NCI-H146 treated with DMSO at 0.1 percent for 48 hours (cell line): ENCODE measurements around the gene CNGA2.

ENCODE experiments used
- DNase-seq: peaks from one replicate; lab custom pipeline; 2025; ENCODE audit not compliant: unreplicated experiment; lab: John Stamatoyannopoulos, UW

CNGA2 gene

DNA sequence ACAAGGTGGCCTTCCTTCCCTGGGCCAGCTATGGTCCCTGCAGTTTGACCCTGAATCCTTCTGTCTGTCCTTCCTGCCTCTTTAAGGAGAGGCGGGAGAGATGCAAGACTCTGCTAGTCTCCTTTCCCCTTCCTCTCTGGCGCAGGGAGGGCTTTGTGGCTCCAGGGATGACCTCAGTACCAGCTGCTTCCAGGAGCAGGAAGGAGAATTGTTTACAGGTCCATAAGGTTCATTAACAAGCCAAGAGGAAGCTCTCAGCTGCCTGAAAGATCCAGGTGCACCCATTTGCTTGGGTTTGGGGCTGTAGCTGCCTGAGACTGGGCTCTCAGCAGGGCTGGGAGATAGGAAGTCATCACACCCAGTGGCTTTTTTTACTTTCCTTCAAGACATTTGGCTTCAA lies 22.8 kb upstream of the CNGA2 start:
- no peak for DNase-seq

DNA sequence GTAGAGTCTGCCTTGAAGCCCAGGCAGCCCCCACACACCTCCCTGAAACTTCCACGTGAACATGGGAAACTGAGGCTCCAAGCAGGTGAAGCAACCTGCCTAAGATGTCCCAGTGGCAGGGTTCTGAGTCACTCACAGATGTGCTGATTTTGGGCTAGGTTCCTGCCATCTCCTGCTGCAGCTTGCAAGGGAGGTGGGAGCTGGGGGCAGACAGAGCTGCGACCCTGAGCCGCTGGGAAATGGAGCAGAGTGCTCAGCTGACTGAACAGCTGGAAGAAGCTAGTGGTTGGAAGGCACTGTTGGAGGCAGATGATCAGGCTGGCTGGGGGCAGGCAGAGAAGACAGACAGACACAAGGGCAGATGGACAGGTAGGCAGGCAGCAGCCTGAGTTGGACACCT lies 22.3 kb upstream of the CNGA2 start:
- no peak for DNase-seq

DNA sequence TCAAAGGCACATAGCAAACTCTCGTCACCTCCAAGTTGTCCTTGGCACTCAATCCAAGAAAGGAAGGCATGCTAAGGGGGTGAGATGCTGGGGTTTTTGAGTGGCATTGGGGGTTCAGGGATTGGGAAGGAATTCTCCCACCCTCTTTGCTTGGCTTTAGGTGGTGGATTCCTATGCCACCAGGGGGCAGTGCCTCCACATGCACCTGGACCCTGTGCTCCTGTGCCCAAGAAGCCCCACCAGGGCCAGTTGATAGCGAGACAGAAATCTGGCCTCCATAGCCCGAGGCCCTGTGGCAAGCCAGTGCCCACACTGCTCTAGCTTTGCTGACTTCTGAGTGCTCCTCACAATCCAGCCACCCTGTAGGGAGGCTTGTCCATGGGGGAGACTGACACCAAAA lies 20.7 kb upstream of the CNGA2 start:
- no peak for DNase-seq

DNA sequence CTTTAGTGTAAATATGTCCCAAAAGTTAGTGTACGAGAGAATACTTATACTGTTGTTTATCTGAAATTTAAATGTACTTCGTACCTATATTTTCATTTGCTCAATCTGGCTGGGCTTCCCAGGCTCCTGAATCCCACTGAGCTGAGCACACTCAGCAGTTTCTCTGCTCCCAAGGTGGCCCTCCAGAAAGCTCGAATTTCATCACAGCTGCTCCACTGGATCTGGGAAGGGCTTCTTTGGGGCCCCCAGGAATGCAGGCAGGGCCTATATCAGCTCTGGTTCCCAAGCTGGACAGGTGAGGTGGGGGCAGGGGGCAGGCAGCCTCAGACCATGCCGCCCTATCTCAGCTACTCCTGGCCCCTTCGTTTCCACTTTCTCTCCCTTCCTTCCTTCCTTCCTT lies 20.2 kb upstream of the CNGA2 start:
- DNase-seq, result no peak

DNA sequence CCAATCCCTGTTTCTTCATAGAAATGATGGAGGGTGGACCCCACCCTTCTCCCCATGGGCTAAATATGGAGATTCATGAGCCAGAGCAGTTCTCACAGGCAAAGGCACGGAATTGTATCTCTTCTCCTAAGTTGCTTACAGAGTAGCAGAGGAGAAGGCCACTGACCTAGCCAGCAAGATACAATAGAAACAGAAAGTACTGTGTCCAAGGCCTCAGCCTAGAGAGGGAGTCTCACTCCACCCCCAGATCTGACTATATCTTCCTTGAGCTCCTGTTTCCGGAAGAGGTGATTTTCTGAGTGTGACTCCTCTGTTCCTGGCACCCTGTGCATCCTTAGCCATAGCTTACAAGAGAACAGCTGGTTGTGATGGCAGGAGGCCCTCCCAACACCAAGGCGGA lies 18.8 kb upstream of the CNGA2 start, which contains the start of gene FATE1:
Gene FATE1 (plus strand): TSS at position 284 of the 400 bp plus-strand sequence. CDS start 85 bp downstream, at position 369.
- no peak for DNase-seq

DNA sequence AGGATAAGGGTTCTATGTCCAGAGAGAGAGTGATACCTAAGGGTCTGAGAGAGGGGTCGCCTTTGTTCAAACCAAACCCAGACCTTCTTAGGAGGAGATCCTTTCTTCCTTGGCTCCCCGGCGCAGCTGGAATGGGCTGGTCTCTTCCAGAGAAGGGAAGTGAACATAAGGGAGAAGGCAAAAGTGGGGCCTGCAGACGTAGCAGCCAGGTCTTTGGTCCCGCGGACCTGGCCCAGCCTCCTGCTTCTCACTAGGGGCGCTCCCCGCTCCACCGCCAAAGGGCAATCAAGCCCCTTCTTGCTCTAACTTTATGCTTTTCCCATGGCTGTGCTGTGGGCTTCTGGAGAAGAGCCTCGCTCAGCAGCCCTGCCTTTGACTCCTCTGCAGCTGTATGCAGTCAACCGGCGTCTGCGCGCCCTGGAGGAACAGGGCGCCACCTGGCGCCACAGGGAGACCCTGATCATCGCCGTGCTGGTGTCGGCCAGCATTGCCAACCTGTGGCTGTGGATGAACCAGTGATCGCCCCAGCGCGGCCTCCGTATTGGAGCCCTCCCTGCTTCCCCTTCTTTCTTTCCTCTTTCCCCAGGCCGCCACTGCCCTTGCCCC lies 12.2 kb upstream of the CNGA2 start:
- DNase-seq, result peak; percentile 0

DNA sequence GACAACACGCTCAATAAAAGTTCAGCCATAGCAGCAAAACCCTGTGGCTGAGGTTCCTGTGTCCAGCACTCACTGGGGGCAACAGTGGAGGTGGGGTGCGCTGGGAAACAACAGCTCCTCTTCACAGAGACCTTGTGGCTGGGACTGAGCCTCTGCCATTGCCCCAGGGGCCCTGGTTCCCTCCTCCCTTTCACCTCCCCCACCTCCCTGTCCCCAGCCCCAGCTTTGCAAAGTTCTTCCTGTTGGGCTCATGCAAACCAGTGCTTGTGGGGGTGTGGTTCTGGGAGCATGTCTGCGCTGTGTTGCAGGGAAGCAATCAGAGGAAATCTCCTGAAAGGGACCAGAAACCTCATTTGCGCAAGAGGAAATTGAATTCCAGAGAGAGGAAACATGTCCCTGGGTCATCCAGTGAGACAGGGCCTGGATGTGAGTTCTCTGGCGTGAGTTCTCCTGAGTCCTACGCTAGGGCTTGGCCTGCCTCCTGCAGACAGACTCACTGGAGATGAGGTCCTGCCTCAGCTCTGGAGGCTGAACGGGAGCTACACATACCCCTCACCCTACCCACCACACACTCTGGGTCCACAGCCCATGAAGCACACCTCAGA lies 11.3 kb upstream of the CNGA2 start:
- DNase-seq, result no peak

DNA sequence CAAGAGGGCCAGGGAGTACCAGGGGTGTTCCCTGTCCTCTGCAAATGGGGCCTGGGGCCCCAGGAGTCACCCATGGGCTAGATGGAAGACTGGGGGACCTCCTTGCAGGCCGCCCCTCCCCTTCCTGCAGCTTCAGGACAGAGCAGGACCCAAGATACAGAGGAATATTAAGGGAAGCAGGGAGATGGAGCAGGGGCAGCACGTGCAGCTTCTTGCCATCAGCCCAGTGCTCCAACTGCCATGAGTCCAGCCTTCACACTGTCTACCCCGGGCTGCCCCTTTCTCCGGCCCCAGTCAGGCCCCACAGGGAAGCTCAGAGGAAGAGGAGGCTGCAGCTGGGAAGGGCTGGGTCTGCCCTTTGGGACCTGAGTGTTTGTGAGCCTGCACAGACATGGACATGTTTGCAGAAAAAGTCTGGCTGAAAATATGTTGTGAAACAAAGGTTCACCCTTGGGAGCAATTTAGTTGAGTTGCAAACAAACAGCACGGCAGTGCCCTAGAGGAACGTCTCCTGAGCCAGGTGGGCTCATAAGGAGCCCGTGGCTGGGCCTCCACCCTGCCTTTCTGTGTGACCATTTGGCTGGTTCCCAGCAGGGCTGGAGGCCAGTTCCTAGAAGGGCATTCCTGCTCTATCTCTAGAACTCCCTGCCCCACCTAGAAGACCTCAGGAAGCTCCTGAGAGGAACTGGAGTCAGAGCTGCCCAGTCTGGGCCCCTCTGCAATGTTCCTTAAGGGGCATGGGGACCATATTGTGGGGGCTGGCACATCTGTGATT lies 9.8 kb upstream of the CNGA2 start:
- DNase-seq, result no peak

DNA sequence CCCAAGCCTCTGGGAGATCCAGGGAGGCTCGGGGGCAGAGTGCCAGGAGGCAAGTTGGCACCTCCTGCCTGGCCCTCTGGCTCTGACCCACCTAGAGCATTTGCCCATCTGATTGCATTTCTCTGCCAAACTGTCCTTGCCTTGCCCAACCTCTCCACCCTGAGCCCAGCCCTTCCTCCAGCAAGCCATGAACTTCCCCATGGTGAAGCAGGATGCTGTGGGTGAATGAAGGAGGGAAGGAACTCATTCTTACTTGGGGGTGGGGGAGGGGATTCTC lies 9.3 kb upstream of the CNGA2 start:
- no peak for DNase-seq

DNA sequence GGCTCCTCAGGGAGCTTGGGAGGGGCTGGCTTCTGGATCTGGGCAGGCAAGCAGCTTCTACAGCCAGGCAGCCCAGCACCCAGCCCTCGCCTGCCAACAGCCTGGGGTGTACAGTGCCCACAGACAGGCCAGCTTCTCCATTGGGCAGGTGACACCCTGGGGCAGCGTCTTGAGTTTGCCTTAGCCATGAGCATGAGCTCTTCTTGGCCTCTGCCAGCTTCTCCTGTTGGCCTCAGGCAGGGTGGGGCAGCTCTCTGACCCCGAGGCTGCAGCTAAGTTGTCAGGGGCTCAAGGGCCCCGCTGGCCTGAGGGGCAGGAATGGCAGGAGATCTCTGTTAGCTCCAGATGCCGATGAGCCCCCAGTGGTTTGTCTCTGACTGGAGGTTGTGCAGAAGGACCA lies 7.8 kb upstream of the CNGA2 start:
- DNase-seq, result no peak

DNA sequence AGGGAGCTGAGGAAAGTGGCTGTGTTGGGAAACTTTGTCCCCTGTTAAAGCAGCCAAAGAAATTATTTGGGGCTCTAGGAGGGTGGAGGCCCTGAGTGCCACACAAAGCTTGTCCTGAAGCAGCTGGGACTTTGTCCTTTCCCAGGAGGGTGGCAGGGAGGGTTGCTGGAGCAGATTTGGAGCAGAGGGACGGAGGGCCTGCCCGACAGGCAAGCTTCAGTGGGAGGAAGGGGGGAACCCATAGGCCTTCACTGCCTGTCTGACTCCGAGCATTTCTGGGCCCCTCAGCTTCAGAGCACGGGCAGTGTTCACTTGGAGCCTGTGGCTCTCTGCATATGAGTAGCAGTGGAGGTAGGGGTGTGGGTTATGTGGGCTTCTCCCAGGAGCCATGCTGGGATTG lies 7.2 kb upstream of the CNGA2 start:
- no peak for DNase-seq

DNA sequence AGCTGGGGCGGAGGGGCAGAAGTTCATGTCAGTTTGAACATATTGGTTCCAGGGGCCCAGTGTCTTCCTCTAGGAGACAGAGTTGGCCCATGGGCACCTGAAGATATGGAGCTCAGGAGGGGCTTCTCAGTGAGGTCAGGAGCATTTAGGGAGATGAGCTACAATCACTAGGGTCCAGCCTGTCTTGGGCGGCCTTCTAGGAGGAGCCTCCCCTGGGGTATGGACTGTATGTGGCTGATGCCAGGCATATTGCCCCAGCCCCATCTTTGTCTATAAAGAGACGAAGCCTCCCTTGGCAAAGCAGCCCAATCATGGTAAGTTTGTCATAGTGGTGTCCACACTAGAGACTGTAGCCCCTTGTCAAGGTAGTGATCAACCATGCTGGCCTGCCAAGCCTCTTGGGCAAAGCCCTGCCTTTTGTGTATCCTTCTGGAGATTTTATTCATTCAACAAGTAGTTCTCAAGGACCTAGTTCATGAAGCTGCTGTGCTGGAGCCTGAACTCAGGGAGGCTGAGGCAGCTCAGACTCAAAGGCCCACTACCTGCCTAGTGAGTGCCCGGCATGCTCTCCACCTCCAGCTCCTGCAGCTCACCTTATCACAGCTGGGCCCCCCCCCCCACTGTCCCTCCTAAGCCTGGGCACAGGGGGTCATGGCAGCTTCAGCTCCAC lies 5.4 kb upstream of the CNGA2 start:
- DNase-seq, result no peak

DNA sequence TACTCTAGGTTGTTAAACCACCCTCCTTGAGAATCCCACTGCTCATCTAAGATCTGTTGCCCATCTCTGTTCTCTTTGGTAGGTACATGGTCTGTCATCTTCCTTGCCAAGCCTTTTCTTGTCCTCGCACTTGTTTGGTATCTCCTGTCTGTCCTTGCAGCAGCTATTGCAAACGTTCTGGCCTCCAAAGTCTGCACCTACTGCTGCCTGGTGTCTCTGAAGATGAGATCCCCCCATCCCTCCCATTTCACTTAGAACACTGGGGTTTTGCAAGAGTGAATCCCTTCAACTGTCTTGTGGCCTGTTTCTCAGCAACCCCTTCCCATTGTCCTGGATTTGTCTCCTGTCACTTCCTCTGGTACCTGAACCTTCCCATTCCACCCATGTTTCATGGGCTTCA lies 673 bp downstream of the CNGA2 start:
- no peak for DNase-seq

DNA sequence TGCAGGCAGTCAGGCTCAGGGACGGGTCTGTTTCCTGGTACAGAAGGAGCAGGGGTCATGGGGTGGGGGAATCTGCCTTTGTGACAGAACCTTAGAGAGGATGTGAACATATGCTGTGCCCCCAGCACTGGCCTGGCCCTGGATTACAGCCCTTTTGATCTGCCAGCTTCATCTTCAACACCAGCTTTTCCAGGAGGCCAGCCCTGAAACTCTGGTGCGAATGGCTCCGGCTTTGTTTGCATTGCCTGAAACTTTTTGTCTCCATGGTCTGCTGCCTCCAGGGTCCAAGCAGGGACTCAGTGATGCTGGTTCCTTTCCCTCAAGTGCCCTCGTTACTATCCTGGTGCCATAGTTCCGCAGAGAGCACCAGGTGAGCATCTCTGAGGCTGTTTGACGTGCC lies 2.1 kb downstream of the CNGA2 start:
- DNase-seq, result no peak

DNA sequence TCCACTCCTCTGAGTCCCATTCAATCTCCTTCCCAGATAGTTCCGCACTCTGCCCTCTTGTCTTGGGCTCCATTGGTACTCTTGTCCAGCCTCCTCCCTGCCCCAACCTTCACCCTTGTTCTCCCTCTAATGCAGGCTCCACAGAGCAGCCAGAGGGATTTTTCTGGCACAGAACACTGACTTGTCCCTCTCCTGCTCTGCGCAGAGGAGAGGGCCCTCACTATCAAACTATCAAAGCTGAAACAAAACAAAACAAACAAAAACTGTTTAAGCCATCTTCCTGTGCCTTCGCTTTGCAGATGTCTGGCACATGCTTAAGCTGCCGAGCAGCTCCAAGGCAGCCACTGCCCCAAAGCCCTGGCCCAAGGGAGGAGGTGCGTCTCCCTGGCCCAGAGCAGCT lies 2.9 kb downstream of the CNGA2 start:
- DNase-seq, result no peak

DNA sequence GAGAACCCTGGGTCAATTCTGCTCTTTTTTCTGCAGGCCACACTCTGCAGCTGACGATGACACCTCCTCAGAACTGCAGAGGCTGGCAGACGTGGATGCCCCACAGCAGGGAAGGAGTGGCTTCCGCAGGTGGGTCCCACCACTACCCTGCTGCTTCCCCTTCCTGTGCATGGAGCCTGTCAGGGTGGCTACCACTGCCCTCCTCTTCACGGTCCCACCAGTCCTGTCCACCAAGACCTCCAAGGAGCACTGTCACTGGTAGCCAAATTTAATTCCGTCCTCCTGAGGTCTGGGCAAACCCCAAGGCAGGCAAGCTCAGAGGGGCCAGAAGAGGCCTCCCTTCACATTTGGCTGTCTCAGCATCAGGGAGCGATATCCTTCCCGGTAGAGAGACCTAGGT lies 4.2 kb downstream of the CNGA2 start:
- DNase-seq, result no peak

DNA sequence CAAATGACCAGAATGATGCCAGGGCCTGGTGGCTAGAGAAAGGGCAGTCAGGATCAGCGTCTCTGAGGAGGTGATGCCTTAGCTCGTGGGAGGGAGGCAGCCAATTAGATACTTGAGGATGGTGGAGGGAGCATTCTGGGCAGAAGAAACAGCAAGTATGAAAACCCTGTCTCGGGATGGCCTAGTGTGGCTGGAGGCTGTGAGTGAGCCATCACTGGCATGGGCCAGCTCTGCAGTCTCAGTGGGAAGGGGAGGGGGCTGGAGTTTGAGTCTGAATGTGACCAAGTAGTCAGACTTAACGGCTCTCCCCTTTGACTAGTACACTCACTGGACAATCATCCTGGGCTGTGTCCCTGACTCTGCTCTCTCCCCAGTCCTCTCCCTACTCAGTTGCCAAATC lies 7.1 kb downstream of the CNGA2 start:
- DNase-seq, result no peak

DNA sequence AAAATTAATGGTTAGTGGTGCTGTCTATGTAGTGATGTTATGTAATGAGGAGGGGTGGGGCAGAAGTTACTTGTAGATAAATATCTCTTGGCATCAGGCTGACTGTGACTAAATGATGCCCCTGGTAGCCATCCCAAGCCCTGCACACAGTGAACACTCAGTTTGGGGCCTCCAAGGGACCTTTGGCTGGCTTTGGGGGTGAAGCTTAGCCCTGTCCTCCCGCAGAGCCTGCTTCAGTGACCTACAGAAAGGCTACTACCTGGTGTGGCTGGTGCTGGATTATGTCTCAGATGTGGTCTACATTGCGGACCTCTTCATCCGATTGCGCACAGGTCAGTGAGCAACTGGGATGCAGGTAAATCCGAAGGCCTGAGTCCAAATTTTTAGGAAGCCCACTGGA lies 7.8 kb downstream of the CNGA2 start:
- DNase-seq, result no peak

DNA sequence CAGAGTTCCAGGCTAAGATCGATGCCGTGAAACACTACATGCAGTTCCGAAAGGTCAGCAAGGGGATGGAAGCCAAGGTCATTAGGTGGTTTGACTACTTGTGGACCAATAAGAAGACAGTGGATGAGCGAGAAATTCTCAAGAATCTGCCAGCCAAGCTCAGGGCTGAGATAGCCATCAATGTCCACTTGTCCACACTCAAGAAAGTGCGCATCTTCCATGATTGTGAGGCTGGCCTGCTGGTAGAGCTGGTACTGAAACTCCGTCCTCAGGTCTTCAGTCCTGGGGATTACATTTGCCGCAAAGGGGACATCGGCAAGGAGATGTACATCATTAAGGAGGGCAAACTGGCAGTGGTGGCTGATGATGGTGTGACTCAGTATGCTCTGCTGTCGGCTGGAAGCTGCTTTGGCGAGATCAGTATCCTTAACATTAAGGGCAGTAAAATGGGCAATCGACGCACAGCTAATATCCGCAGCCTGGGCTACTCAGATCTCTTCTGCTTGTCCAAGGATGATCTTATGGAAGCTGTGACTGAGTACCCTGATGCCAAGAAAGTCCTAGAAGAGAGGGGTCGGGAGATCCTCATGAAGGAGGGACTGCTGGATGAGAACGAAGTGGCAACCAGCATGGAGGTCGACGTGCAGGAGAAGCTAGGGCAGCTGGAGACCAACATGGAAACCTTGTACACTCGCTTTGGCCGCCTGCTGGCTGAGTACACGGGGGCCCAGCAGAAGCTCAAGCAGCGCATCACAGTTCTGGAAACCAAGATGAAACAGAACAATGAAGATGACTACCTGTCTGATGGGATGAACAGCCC lies 9.3 kb downstream of the CNGA2 start:
- no peak for DNase-seq

DNA sequence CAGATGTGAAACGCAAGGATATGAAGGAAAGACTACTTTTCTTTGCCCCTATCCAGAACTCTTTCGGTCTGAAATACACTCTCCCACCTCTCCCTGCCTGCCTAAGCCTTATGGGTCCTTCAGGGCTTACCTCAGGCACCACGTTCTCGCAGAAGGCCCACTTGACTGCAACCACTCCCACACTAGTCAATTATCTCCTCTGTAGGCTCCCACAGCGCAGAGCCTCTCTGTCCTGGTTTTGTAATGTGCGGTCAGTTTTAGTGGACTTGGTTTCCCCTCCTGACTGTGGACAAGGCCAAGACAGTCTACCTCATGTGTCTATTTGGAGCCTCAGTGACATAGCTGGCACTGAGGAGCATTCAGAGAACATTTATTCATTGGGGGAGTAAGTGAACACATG lies 11.1 kb downstream of the CNGA2 start:
- DNase-seq, result no peak

DNA sequence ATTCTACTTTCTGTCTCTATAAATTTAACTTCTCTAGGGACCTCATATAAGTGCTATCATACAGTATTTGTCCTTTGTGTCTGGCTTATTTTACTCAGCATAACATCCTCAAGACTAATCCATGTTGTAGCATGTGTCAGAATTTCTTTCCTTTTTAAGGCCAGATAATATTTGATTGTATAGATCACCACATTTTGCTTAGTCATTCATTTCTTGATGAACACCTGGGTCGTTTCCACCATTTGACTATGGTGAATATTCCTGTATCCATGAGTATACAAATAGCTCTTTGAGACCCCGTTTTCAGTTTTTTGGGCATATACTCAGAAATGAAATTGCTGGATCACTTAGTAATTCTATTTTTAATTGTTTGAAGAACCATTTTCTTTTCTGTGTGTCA lies 12.0 kb downstream of the CNGA2 start:
- no peak for DNase-seq
